B cell (primary cell): ENCODE results near the gene ATP8A2.

ENCODE experiments used
- CTCF ChIP-seq: fragments of 200-600 bp; IDR thresholded peaks from one replicate; pipeline ENCODE4 v1.8.0; 2022; ENCODE audit warnings: antibody characterized with exemption, mild to moderate bottlenecking
- EZH2 ChIP-seq: IDR thresholded peaks from 2 replicates; pipeline ENCODE4 v1.6.1; 2012; ENCODE audit warnings: borderline replicate concordance, low read depth, mild to moderate bottlenecking, moderate library complexity, low read length; ENCODE audit not compliant: insufficient read depth, poor library complexity, severe bottlenecking

- TF ChIP-seq CTCF = no peak
- no peak for TF ChIP-seq EZH2
Observed at GRCh38 chr13:26052337-26052736, 680.6 kb downstream of the ATP8A2 start.
